HG03064 (cell line): ENCODE data around the gene PMM2.
"Not testable (repeated sequence)": the region's sequence is repeated elsewhere in the genome, so short reads cannot be mapped to it uniquely, and the experiment has no call there.

Experiments used
- ATAC-seq: cut with Tn5 transposase; IDR thresholded peaks from one replicate; pipeline ENCODE4 v1.9.1; 2021; ENCODE audit warnings: low read depth; ENCODE audit not compliant: unreplicated experiment

PMM2 gene

GRCh38 chr16:8797364-8798173, at the start of gene PMM2, which contains the start of gene TMEM186:
TSS of gene PMM2 (plus strand) at chr16:8797839. CDS start at chr16:8797883, 44 bp downstream.
TSS of gene TMEM186 (minus strand) at chr16:8797639. CDS start at chr16:8797614, 25 bp downstream.
- ATAC-seq, result peak; percentile 89

GRCh38 chr16:8748944-8749343, 48.7 kb upstream of the PMM2 start:
- ATAC-seq, result not testable (repeated sequence)

GRCh38 chr16:8751481-8752311, 45.9 kb upstream of the PMM2 start:
- ATAC-seq, result no peak

GRCh38 chr16:8752706-8753105, 44.9 kb upstream of the PMM2 start:
- ATAC-seq, result no peak

- ATAC-seq, result no peak
Observed at GRCh38 chr16:8753416-8754054, 44.1 kb upstream of the PMM2 start.

GRCh38 chr16:8756755-8757154, 40.9 kb upstream of the PMM2 start:
- ATAC-seq, result no peak

GRCh38 chr16:8758022-8758421, 39.6 kb upstream of the PMM2 start:
- ATAC-seq, result no peak

- ATAC-seq, result no peak
Observed at GRCh38 chr16:8760021-8760420, 37.6 kb upstream of the PMM2 start.

GRCh38 chr16:8761078-8761477, 36.6 kb upstream of the PMM2 start:
- no peak for ATAC-seq

- ATAC-seq, result no peak
Observed at GRCh38 chr16:8762254-8762653, 35.4 kb upstream of the PMM2 start.

GRCh38 chr16:8763083-8763482, 34.6 kb upstream of the PMM2 start:
- no peak for ATAC-seq

- ATAC-seq, result no peak
Observed at GRCh38 chr16:8763899-8764298, 33.7 kb upstream of the PMM2 start.

- no peak for ATAC-seq
Observed at GRCh38 chr16:8764525-8765250, 33.0 kb upstream of the PMM2 start.

GRCh38 chr16:8767176-8767575, 30.5 kb upstream of the PMM2 start:
- no peak for ATAC-seq

- no peak for ATAC-seq
Observed at GRCh38 chr16:8768283-8768682, 29.4 kb upstream of the PMM2 start.

- ATAC-seq, result no peak
Observed at GRCh38 chr16:8768692-8769091, 28.9 kb upstream of the PMM2 start.

- ATAC-seq, result no peak
Observed at GRCh38 chr16:8773537-8773936, 24.1 kb upstream of the PMM2 start.

GRCh38 chr16:8774208-8774607, 23.4 kb upstream of the PMM2 start:
- ATAC-seq, result no peak

GRCh38 chr16:8775359-8775758, 22.3 kb upstream of the PMM2 start:
- no peak for ATAC-seq

GRCh38 chr16:8776129-8776584, 21.5 kb upstream of the PMM2 start:
- no peak for ATAC-seq
